Adrenal gland (tissue), 12 donors: ENCODE measurements around the gene MTFR1L. TPM values are rescaled to one million over a fixed set of nuclear protein-coding genes. Genes with fewer than 3 reads are reported as not detected.

Experiments
- DNase-seq, 7 donors: peaks; one replicate each; pipeline ENCODE4 v3.0.0-alpha.2; 2019 to 2020
- H3K27ac ChIP-seq, 5 donors: fragments of 200-600 bp; sonication (generic) in 4 of 5; 1 replicate in 3 of 5; 2 replicates in 2 of 5; pipeline versions ENCODE4 v1.5.1 to v1.8.0; 2016 to 2020; ENCODE audit warnings: mild to moderate bottlenecking in 1 of 5
- H3K27me3 ChIP-seq: fragments of 200-600 bp; 2 replicates; pipeline ENCODE4 v1.8.0; 2021
- H3K36me3 ChIP-seq, 2 donors: fragments of 200-600 bp; replicated peaks in 1 of 2; 1 replicate in 1 of 2; 2 replicates in 1 of 2; pipeline versions ENCODE4 v1.5.1 to v1.8.0; 2018 to 2022
- H3K4me1 ChIP-seq, 2 donors: fragments of 200-600 bp; replicated peaks in 1 of 2; 1 replicate in 1 of 2; 2 replicates in 1 of 2; pipeline versions ENCODE4 v1.5.1 to v1.8.0; 2018 to 2021
- H3K4me3 ChIP-seq, 4 donors: fragments of 200-600 bp; sonication (generic) in 3 of 4; one replicate each; pipeline ENCODE4 v1.5.1; 2016 to 2018
- H3K9me3 ChIP-seq, 3 donors: fragments of 200-600 bp; sonication (generic) in 1 of 3; replicated peaks in 1 of 3; 1 replicate in 2 of 3; 2 replicates in 1 of 3; pipeline versions ENCODE4 v1.5.1 to v1.8.0; 2016 to 2021
- CTCF ChIP-seq, 6 experiments: fragments of 450-650 bp in 4 of 6; fragments of 200-600 bp in 2 of 6; sonication (generic) in 1 of 6; IDR thresholded peaks; 1 replicate in 5 of 6; 2 replicates in 1 of 6; pipeline versions ENCODE4 v1.5.1 to v1.8.0; 2016 to 2021; ENCODE audit warnings: antibody characterized with exemption in 6 of 6, mild to moderate bottlenecking in 2 of 6, moderate library complexity in 1 of 6
- POLR2A ChIP-seq, 2 donors: fragments of 450-650 bp; IDR thresholded peaks; one replicate each; pipeline ENCODE4 v1.6.1; 2017; ENCODE audit warnings: antibody characterized with exemption in 2 of 2, mild to moderate bottlenecking in 2 of 2, moderate library complexity in 1 of 2
- WGBS, 4 donors: extraction: QIAGEN DNeasy Blood & Tissue Kit in 2 of 4; methylation state at CpG; one replicate each; pipeline versions ENCODE4 v1.1.5 to v1.1.7; 2013 to 2017; 5-methylcytosine and 5-hydroxymethylcytosine counted together
- intact Hi-C, 2 donors: fragments of 100-400 bp; cut with DNase I; formaldehyde crosslinking; loops; one replicate each; pipeline versions ENCODE4 v1.14.1 to v1.15.0; 2022 to 2023
- polyA plus RNA-seq, 3 donors: library from polyadenylated mRNA; stranded (reverse); fragments of 200-250 nt in 2 of 3; fragments of 350-450 nt in 1 of 3; fragmentation: Illumina TruSeq in 1 of 3; extraction: RNeasy Lipid Tissue Mini Kit (QIAGEN cat#74804) in 1 of 3; gene quantifications; one replicate each; pipeline ENCODE4 v1.2.3, GENCODE V29; 2013 to 2014
- total RNA-seq, 9 donors: library from RNA; depleted of rRNA in 4 of 9; stranded (reverse); fragments of >200 nt in 4 of 9; fragments of 120-200 nt in 1 of 9; fragmentation: NEBNext Ultra II Directional in 1 of 9; extraction: Animal tissue kit (Norgen Biotek cat#: 25700) in 1 of 9; gene quantifications; one replicate each; pipeline versions ENCODE4 v1.1.0 to v1.2.4, GENCODE V29; 2013 to 2023
- donor health status: healthy with polysubstance abuse.
- donor health status: Bipolar disorder and iron deficiency.
- donor health status: DM: yes; HTN: yes; CAD: no.
- donor health status: DM: no; HTN: no; CAD: no.
- donor health status: DM: no; HTN: no; CAD: no.
- donor health status: DM: yes; HTN: yes; CAD: no.

The MTFR1L gene
- total and polyA plus RNA-seq, 12 donors = 116 to 298 (median 192) TPM

DNA sequence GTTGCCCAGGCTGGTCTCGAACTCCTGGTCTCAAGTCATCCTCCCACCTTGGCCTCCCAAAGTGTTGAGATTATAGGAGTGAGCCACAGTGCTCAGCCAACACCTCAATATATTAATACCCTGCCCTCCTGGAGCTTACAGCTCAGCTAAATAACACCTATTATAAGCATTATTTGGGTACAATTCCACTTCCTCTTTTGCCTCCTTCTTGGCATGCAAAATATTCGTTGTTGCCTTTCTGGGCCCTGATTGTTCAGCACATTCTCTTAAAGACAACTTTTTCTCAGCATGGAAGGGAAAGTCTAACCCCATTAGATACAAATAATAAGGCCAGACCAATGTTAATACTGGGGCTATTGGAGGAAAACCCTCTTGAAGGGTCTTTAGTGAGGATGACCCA, 53.0 kb downstream of the MTFR1L start:
- no peak for DNase-seq
- Histone ChIP-seq H3K9me3 (no peaks in the 10 kb centered on the region), H3K36me3 (peaks cover 0 to 5% of the 10 kb centered on the region in 2 donors), H3K27me3 (no peaks in the 10 kb centered on the region), H3K27ac (peak overlapping the region in 4 of 5 donors; percentile 34 to 85 (median 66)), H3K4me1 (peaks cover 53 to 56% of the 10 kb centered on the region in 2 donors), H3K4me3 (no peak overlapping the region)
- WGBS, 4 donors = 37 to 48% (median 41%) methylated on average over 2 of the region's 2 CpGs
- TF ChIP-seq CTCF (IDR thresholded peaks at IDR 0.05) (no peak), POLR2A (IDR thresholded peaks at IDR 0.05) (no peak)
- intact Hi-C loops = loop anchor here in 1 of 2 donors (5.0 kb wide), 1 partner anchor 50 kb away; no protein-coding TSS in a partner anchor

- DNase-seq = peak in 3 of 7 donors; percentile 45 to 54 (median 46)
Observed at GRCh38 chr1:25873120-25873519, 53.4 kb downstream of the MTFR1L start.

GRCh38 chr1:25874209-25874608, 54.5 kb downstream of the MTFR1L start:
- intact Hi-C loops = loop anchor here in 1 of 2 donors (5.0 kb wide), 1 partner anchor 52 kb away; no protein-coding TSS in a partner anchor
- no peak for TF ChIP-seq CTCF (IDR thresholded peaks at IDR 0.05)
- H3K27ac ChIP-seq = peak overlapping the region in 4 of 5 donors; percentile 80 to 93 (median 86)
- H3K4me3 ChIP-seq = peak overlapping the region in 2 of 4 donors; percentile 40 to 91
- H3K27me3 ChIP-seq = no peaks in the 10 kb centered on the region
- no peaks in the 10 kb centered on the region for H3K9me3 ChIP-seq
- H3K36me3 ChIP-seq = peaks cover 0 to 2% of the 10 kb centered on the region in 2 donors
- no peak for DNase-seq
- 49 to 65% (median 57%) methylated on average over 3 of the region's 3 CpGs for WGBS, 4 donors
- peaks cover 56% of the 10 kb centered on the region in 2 donors for H3K4me1 ChIP-seq

More at GRCh38 chr1:25873120-25873519, 53.4 kb downstream of the MTFR1L start:
- Histone ChIP-seq H3K9me3 (no peaks in the 10 kb centered on the region), H3K4me1 (peaks cover 53 to 56% of the 10 kb centered on the region in 2 donors), H3K27me3 (no peaks in the 10 kb centered on the region), H3K4me3 (no peak overlapping the region), H3K27ac (peak overlapping the region in 3 of 5 donors; percentile 57 to 85 (median 74)), H3K36me3 (peaks cover 0 to 5% of the 10 kb centered on the region in 2 donors)
- 60 to 89% (median 72%) methylated on average over 3 of the region's 3 CpGs for WGBS, 4 donors
- intact Hi-C loops = loop anchor here in 1 of 2 donors (5.0 kb wide), 1 partner anchor 51 kb away; no protein-coding TSS in a partner anchor
- TF ChIP-seq CTCF (IDR thresholded peaks at IDR 0.05) (no peak), POLR2A (IDR thresholded peaks at IDR 0.05) (no peak)

DNA sequence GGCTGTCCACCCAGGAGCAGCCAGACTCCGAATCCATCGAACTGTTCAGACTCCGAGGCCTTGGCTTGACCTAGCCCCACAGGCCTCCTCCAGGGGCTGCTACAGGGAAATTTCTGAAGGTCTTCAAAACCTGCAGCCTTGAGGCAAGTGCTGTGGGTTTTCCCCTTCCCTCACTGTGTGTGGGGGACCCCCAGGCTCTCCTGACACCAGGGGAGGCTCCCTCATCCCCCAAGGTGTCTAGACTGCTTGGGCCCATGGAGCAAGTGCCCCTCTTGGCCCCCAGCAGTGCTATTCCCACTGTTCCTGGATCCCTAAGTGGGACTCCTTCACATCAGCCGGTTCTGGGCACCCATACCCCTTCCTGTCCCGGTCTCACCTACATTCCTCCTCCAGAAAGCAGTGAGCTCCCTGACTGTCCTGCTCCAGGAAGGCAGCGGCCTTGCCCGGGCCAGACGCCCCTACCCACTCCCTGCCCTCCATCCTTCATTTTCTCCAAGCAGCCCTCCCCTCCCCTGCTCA, 54.9 kb downstream of the MTFR1L start:
- Histone ChIP-seq H3K27me3 (no peaks in the 10 kb centered on the region), H3K36me3 (no peaks in the 10 kb centered on the region), H3K9me3 (no peaks in the 10 kb centered on the region), H3K4me3 (peak overlapping the region in 3 of 4 donors; percentile 40 to 91 (median 65)), H3K27ac (peak overlapping the region in 4 of 5 donors; percentile 80 to 93 (median 86)), H3K4me1 (peaks cover 57 to 60% of the 10 kb centered on the region in 2 donors)
- intact Hi-C loops = loop anchor here in 1 of 2 donors (5.0 kb wide), 1 partner anchor 52 kb away; no protein-coding TSS in a partner anchor
- DNase-seq = no peak
- TF ChIP-seq CTCF (IDR thresholded peaks at IDR 0.05) (no peak), POLR2A (IDR thresholded peaks at IDR 0.05) (no peak)
- WGBS, 4 donors = 7 to 18% (median 11%) methylated on average over 6 to 8 of the region's 8 CpGs
